HG02943 (cell line): ENCODE data around the gene BRWD1.

Experiments
- ATAC-seq: cut with Tn5 transposase; IDR thresholded peaks from one replicate; pipeline ENCODE4 v1.9.1; 2021; ENCODE audit warnings: mild to moderate bottlenecking, low read depth, moderate library complexity; ENCODE audit not compliant: unreplicated experiment

BRWD1 gene

DNA sequence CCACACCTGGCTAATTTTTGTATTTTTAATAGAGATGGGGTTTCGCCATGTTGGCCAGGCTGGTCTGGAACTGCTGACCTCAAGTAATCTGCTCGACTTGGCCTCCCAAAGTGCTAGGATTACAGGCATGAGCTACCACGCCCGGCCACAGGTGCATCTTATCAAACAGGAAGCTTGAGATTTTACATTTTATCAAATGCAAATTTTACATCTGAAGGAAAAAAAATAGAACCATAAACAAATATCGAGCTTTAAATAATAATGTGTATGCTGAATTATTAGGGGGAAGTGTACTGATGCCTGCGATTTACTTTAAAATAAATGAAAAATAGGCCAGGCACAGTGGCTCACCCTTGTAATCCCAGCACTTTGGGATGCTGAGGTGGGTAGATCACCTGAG is 16.6 kb upstream of the BRWD1 start:
- ATAC-seq, result no peak

DNA sequence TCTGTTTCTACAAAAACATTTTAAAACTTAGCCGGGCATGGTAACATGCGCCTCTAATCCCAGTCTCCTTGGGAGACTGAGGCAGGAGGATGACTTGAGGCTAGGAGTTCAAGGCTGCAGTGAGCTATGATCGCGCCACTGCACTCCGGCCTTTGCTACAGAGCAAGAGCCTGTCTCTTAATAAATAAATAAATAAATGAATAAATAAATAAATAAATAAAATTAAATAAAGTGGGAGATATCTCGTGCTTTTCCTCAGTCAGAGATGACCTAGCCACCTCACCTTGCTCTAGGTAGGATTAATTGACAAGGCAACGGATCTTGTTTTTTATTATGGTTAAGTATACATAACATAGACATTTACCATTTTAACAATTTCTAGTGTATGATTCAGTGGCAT is 14.3 kb upstream of the BRWD1 start:
- no peak for ATAC-seq

DNA sequence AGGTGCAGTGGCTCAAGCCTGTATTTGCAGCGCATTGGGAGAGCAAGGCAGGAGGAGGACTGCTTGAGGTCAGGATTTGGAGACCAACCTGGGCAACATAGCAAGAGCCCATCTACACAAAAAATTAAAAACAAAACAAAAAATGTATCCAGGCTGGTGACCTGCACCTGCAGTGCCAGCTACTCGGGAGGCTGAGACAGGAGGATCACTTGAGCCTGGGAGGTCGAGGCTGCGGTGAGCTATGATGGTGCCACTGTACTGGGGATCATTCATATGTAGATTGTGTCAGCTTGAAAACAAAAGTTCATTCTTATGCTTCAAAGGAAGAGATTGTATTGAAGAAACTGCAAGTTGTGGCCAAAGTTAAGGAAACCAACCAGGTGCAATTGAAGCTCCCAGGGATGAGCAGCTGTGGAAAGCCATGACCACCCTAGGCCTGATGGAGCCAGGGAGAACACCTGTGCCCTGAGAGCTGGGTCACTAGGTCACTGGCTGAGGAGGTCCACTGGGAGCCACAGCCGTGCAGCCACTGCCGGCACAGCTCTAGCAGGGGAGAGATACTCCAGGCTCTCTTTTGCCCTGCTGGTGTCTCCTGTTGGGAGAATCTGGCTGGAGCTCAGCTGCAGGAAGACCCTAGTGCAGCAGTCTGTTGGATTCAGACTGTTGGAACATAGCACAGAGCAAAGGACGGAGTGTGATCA is 13.3 kb upstream of the BRWD1 start:
- ATAC-seq, result no peak

DNA sequence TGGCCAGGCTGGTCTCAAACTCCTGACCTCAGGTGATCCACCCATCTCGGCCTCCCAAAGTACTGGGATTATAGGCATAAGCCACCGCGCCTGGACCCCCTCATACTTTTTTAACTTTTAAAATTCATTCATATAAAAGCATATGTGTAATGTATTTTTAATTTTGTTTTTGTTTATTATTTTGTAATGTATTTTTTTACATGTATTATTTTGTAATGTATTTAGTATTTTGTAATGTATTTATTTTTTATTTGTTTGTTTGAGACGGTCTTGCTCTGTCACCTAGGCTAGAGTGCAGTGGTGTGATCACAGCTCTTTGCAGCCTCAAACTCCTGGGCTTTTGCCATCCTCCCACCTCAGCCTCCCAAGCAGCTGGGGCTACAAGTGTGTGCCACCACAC is 12.0 kb upstream of the BRWD1 start:
- ATAC-seq, result no peak

DNA sequence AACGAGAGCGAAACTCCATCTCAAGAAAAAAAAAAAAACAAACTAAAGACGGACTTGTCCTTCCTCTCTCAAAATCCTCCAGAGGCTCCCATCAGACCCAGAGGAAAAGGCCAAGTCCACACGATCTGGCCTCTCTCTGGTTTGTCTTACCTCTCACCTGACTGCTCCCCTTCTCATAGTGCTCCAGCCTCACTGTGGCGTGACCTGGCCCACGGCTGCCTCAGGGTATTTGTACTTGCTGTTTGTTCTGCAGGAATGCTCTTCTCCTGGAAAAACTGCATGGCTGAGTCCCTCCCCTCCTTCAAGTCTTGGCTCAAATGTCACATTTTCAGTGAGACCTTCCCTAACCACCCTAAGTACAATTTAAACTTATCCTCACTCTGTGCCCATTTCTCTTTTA is 8.0 kb upstream of the BRWD1 start:
- no peak for ATAC-seq

DNA sequence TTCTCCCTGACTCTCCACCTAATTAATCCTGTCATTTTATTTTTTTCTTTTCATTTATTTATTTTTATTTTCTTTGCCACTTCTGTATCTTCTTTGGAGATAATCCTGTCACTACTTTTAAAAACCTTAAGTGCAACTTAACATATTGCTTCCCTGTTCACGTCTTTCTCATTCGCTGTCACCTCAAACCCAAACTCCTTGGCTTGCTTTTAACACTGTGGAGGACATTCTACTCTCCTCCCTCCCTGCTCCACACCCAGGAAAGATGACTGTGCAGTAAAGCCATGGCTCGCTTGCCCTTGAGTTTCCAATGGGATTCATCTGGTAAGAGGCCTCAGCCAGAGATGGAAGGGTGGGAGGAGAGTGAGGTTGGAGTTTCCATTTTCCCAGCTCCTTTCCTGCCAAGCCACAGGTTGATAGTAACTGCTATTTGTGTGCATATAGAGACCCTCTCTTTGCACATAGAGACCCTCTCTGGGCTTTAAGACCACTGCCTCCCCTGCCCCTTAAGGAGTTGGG is 6.4 kb upstream of the BRWD1 start:
- no peak for ATAC-seq

DNA sequence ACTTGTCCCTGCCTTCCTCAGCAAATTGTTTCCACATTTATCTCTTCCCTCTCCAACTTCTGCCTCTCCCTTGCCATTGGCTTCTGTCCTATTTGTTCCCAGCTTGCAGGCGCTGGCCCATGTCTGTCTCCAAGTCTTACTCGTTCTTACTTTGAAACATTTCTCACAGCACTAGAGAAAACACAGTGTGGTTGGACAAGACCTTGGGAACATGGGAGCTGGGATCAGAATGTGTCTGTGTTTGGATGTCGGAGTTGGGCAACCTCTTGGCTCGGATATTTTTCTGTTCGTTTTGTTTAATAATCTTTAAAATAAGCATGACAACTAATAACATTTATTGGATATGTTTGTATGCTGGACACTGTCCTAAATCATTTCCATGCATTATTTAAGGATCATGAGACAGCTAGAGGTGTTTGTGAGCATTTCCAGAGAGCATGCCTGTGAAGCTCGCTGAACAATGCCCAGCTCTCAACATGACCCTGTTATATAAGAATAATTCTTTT is 5.9 kb upstream of the BRWD1 start:
- ATAC-seq, result no peak

DNA sequence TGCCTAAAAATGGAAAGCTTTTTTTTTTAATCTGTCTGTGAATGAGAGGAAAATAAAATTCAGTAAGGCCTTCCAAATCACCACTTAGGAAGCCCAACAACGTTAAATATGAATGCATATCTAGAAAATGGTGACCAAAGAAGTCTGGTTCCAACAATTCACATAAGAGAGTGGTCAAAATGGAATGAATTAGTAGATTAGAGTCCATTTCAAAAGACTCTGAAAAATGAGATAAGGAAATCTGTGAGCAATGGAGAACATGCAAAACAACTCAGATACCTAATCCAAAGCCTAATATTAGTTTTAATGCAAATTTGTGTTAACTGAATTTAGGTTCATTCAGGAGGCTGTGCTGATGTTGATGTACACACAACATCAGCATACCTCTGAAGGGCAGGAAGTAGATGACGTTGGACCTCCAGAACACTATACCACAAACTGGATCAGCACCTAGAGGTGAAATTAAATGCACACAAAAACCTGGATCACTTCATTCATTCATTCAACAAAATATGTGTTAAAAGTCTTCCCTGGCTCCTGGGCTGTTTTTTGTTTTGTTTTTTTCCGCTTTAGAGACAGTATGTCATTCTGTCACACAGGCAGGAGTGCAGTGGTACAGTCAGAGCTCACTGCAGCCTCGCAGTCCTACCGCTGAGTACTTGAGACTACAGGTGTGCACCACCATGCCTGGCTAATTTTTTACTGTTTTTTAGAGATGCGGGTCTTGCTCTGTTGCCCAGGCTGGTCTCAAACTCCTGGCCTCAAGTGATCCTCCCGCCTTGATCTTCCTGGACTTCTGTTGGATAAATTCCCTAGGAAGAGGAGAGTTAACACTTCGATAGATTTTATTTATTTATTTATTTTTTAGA is 4.9 kb upstream of the BRWD1 start:
- no peak for ATAC-seq

DNA sequence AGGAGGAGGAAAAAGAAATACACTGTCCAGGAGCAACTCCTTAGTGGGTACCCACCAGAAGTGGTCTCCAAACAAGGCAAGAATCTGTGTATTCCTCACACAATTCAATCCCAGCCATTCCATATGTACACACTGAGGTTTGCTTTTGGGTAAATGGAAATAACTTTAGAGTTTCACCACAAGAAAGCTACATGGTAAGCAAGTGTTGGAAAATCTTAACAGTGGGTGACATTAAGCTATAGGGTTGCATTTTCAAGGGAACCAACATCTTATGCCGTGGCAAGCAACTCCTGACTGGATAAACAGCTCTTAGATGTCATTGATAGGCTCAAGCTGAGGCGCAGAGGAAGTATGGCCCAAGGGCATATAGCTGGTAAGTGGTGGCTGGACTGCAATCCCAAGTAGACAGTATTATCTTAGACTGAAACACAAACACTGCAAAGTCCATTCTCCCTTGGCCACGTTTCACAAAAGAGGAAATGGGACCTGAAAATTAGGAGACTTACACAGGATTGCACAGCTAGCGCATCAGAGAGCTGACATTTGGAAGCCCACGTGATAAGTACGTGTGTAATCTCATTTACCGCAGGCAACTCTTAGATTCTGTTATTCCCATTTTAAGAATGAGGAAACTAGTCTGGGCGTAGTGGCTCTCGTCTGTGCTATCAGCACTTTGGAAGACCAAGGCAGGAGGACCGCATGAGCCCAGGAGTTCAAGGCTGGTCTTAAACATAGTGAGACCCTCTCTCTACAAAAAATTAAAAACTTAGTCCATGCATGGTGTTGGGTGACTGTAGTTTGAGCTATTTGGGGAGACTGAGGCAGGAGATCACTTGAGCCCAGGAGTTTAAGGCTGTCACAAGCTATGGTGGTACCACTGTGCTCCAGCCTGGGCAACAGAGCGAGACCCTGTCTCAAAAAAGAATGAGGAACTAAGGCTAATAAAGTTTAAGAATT is 4.0 kb upstream of the BRWD1 start:
- no peak for ATAC-seq

DNA sequence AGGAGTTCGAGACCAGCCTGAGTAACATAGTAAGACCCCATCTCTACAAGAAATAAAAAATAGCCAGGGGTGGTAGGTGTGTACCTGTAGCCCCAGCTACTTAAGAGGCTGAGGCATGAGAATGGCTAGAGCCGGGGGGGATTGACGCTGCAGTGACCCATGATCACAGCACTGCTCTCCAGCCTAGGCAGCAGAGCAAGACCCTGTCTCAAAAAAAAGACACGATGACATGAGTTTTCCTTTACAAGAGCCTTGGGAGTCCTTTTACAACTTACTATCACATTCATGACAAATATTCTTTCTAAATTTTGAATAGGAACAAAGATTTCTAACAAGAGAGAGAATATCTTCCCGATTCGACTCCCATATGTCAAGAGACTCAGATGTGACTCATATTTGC is 3.3 kb upstream of the BRWD1 start:
- ATAC-seq, result no peak

DNA sequence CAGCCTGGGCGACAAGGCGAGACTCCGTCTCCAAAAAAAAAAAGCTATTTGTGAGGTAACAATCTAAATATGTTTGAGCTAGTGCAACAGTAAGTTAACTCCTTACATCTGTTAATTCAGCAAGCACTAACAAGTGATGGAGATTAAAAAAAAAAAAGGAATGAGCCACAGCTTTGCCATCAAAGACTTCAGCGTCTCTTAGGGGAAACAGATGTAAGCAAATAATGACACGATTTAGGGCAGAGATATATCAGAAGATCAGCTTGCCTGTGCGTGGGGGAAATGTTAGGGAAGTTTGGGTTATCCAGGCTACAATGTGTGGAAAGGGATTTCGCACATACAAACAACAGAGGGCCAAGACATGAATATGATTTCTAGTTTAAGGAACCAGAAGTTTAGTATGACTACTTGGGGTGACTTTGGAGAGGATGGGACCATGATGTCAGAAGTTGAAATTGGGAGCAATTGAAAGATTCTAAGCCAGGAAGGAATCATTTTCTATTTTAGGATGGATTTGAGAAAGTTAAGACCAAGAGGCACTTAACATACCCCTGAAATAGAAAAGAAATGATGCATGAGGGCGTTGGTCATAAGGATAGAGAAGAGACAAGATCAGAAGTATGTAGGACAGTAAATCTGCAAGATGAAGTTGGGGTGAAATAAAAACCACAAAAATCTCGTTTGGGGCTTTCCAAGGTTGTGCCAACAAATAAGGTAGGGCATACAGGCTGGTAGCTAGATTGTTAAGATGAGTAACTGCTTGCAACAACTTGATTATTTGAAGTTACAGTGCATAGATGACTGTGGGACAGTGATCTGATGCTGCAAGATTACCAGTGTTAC is 2.4 kb upstream of the BRWD1 start:
- no peak for ATAC-seq

DNA sequence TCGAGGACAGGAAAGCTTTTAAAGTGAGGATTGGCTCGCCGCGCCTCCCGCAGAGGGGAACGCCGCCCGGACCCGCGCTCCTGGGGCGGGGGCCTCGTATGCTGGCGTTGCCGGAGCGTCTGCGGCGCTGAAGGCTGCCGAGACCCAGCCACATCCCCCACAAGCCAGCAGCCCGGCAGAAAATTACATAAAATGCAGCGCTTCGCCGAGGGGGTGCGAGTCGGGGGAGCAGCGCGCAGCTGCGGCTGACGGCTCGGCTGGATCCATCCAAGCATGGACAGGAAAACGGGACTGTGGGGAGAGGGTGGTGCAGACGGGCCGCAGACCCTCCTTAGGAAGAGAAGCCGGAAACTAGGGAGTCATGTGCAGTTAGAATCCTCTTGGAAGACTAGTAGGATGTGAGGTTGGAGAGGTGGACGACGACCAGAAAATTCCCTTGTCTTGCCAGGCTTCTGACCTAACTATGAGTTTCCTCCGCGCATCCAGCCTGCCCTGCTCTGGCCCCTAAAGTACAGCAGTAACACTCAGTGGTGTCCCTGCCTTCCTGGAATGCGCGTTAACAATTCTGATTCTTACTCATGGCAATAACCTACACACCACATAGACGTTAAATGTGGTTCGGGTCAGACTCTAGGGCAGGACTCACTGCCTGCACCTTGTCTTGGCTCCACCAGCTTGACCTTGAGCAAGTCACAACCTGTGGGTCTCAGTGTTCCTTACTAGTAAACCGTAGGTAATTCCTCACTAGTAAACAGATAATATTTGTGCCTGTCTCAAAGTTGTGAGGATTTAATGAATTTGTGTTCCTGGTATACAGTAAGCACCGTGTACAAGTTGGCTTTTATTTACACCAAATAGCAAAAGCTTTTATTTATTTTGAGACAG is 953 bp upstream of the BRWD1 start:
- ATAC-seq, result peak; percentile 18

DNA sequence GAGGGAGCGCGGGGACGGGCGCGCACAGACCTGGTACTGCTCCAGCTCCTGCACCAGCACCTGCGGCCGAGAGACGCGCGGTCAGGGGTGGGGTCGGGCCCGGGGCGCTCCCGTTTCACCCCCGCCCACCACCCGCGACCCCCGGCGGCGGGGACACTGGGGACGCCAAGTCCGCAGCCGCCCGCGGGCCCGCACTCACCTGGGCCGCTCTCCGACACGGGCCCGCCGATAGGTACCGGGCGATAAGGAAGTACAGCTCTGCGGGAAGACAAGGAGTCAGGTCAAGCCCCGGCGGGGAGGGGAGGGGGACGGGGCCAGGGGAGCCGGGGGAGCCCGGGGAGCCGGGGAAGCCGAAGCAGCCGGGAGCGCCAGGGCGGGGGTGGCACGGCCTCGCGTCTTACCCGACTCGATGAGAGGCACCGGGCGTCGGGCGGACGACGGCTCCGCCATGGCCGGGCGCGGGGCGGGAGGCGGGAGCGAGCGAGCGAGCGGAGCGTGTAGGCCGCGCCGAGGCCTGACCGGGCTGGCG is 326 bp downstream of the BRWD1 start:
- ATAC-seq, result no peak

DNA sequence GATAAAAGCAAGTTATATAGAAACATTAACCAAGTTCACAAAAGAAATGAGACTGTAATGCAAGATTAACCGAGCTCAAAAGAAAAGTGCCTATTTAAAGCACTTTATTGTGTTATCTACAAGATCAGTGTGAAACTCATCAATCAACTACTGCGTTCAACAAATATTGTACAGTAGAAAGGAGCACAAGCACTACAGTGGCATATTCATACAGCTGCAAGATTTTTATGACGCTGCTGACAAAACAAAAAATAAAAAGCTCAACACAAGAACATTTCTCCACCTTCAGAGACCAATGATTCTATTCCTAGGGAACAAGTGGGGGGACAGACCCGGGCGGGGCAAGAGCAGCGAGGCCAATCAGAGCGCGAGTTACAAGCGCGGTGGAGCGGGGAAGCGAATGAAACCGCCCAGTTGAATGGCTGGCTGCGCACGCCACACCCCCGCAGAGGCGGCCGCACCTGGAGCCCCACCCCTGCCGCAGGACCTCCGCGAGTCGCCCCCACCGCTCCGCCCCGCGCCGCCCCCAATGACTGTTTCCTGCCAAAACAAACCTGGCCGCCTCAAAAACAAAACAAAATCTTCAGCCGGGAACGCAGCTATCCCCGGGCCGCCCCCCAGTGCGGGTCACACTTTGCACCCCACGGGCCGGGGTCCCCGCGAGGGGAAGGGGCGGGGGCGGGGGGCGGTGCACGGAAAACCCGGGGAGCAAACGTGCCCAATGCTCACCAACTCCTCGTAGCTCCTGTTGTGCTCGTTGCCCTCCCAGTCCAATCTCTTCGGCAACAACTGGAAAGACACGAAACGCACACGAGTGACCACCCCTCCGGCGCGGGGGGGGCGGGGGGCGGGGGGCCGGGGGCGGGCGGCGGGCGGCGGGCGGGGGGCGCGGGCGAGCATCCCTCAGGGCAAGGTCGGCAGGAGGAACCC is 1.1 kb downstream of the BRWD1 start:
- ATAC-seq, result peak; percentile 73

DNA sequence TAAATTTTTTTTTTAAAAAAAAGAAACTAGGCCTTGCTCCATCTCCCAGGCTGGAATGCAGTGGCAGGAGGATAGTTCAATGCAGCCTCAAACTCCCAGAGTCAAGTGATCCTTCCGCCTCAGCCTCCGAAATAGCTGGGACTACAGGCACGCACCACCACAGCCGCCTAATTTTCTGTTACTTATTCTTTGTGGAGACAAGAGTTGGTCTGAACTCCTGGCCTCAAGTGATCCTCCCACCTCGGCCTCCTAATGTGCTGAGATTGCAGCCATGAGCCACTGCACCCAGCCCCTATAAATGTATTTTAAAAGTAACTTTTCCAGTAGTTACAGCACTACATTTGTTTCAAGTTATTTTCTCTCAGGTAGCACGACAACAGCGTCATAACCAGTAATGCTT is 2.3 kb downstream of the BRWD1 start:
- no peak for ATAC-seq

DNA sequence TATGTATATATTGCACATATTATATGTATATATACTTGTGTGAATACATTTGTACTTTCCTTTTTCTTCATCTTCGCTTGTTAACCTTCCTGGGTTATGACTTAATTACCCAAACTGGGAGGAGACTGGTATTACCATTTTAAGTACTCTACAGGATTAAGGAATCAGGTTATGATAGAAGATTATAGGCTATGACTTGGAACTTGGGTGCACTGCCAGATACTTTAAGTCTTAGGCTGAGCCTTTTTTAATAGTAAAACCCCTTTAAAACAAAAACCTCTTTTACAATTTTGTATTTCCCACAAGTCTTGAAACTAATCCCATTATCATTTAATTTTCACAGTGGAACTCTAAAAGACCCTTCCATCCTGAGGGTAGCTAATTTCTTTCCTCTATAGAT is 6.0 kb downstream of the BRWD1 start:
- no peak for ATAC-seq

DNA sequence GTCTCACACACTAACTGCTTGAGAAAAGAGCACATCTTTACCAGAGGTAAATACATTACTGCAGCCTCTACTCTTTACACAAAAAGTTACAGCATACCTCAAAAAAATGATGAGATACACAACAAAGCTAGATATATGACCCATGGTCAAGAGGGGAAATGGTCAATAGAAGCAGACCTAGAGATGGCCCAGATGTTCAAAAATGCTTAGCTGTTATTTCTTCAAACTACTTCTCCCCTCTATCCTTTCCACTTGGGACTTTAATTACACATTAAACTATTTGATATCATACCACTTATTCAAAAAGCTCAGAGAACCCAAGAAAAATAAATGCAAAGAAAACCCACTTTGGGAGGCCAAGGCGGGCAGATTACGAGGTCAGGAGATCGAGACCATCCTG is 12.8 kb downstream of the BRWD1 start:
- no peak for ATAC-seq
